Peyer's patch (tissue), 4 donors: ENCODE results near the gene NR0B2.

ENCODE experiments used
- CTCF ChIP-seq, 6 experiments: fragments of 450-650 bp in 4 of 6; fragments of 200-600 bp in 2 of 6; sonication (generic) in 1 of 6; IDR thresholded peaks; one replicate each; pipeline ENCODE4 v1.5.1; 2017 to 2019; ENCODE audit warnings: antibody characterized with exemption in 6 of 6, mild to moderate bottlenecking in 3 of 6, moderate library complexity in 1 of 6
- POLR2A ChIP-seq, 2 donors: fragments of 450-650 bp; IDR thresholded peaks; one replicate each; pipeline ENCODE4 v1.5.1; 2017; ENCODE audit warnings: antibody characterized with exemption in 2 of 2, mild to moderate bottlenecking in 2 of 2, moderate library complexity in 2 of 2

DNA sequence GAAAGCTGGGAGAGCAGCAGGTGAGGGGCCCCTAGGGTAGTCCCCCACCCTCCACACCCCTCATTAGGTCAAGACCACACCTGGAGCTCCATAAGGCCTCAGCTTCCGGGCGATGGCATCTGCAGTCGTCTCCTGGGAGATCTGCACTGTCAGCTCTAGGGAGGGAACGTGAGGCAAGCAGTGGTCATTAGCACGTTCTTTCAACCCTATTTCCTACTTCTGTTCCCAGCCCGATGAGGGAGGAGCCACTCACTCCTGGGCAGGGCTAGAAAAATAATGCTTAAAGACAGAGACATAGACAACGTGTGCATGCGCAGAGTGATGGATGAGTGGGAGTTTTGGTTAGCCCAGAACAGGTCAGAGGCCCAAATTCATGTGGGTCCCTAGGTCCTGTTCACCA, 36.8 kb upstream of the NR0B2 start:
- TF ChIP-seq CTCF (IDR thresholded peaks at IDR 0.05) (no peak), POLR2A (IDR thresholded peaks at IDR 0.05) (no peak)
